Duodenal mucosa (tissue), 2 donors: ENCODE data around the gene HOOK2.

Source experiments
- H3K27ac ChIP-seq: one replicate; pipeline ENCODE4 v1.7.0; 2013; ENCODE audit warnings: low read depth, low read length
- H3K27me3 ChIP-seq, 2 donors: one replicate each; pipeline ENCODE4 v1.7.0; 2013; ENCODE audit warnings: low read length in 2 of 2, control low read depth in 1 of 2; ENCODE audit not compliant: insufficient read depth in 2 of 2, control insufficient read depth in 1 of 2
- H3K36me3 ChIP-seq, 2 donors: one replicate each; pipeline ENCODE4 v1.7.0; 2013; ENCODE audit warnings: low read length in 2 of 2, control low read depth in 1 of 2; ENCODE audit not compliant: insufficient read depth in 2 of 2, control insufficient read depth in 1 of 2
- H3K4me1 ChIP-seq, 2 donors: one replicate each; pipeline ENCODE4 v1.7.0; 2013; ENCODE audit warnings: low read length in 2 of 2, control low read depth in 1 of 2; ENCODE audit not compliant: insufficient read depth in 2 of 2, control insufficient read depth in 1 of 2
- H3K4me3 ChIP-seq, 2 donors: one replicate each; pipeline ENCODE4 v1.7.0; 2013; ENCODE audit warnings: low read length in 2 of 2, low read depth in 1 of 2
- H3K9ac ChIP-seq, 2 donors: one replicate each; pipeline ENCODE4 v1.7.0; 2013; ENCODE audit warnings: low read length in 2 of 2, low read depth in 1 of 2
- H3K9me3 ChIP-seq, 2 donors: one replicate each; pipeline ENCODE4 v1.7.0; 2013; ENCODE audit warnings: low read length in 2 of 2, control low read depth in 1 of 2; ENCODE audit not compliant: control insufficient read depth in 1 of 2

The HOOK2 gene

DNA sequence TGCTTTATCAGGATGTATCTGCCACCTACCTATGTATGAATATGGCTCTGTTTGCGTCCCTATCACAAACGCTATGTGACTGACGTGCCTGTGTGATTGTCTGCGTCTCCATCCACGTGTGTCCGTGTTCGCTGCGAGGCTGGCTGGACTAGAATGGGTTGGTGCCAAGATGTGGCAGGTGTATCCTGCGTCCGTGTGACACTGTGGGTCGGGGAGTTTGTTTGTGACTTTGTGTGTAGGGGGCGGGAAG lies 6.7 kb upstream of the HOOK2 start:
- peak overlapping the region; percentile 58 to 70 for H3K4me3 ChIP-seq
- no peaks in the 10 kb centered on the region for H3K27me3 ChIP-seq
- peak overlapping the region; percentile 90 for H3K27ac ChIP-seq
- no peaks in the 10 kb centered on the region for H3K36me3 ChIP-seq
- H3K9me3 ChIP-seq: no peaks in the 10 kb centered on the region
- H3K9ac ChIP-seq: peak overlapping the region; percentile 65 to 87
- H3K4me1 ChIP-seq: peaks cover 64 to 69% of the 10 kb centered on the region in 2 donors

DNA sequence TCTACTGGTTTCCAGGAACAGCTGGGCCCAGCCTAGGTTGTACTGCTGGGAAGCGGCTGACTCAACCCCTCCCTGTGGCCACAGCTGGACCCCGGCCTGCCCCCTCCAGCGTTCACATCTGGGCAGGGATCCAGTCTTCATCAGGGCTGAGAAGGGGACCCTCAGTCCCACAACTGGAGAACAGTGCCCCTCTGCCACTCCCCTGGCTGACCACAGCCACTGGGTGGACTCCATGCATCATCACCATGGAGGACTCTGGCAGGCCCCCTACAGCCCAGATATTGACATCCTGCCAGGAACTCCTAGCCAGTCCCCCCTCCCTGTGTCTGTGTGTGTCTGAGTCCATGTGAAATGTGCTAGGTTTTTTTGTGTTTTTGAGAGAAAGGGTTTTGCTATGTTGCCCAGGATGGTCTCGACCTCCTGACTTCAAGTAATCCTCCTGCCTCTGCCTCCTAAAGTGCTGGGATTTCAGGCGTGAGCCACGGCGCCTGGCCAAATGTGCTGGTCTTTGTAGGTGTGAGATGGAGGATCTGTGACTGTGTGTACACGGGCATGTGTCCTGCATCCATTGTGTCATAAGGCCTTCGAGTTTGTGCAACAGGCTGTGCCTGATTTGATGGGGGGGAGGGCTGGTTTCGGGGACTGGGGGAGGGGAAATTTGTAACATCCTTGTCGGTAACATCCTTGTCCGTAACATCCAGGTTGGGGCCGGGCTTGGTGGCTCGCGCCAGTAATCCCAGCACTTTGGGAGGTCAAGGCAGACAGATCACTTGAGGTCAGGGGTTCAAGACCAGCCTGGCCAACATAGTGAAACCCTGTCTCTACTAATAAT lies 4.0 kb upstream of the HOOK2 start:
- peak overlapping the region; percentile 88 for H3K27ac ChIP-seq
- peaks cover 44 to 45% of the 10 kb centered on the region in 2 donors for H3K4me1 ChIP-seq
- H3K9ac ChIP-seq: peak overlapping the region; percentile 82 to 85
- no peaks in the 10 kb centered on the region for H3K27me3 ChIP-seq
- H3K4me3 ChIP-seq: peak overlapping the region; percentile 76 to 84
- peaks cover 0 to under 1% of the 10 kb centered on the region in 2 donors for H3K36me3 ChIP-seq
- H3K9me3 ChIP-seq: no peaks in the 10 kb centered on the region

DNA sequence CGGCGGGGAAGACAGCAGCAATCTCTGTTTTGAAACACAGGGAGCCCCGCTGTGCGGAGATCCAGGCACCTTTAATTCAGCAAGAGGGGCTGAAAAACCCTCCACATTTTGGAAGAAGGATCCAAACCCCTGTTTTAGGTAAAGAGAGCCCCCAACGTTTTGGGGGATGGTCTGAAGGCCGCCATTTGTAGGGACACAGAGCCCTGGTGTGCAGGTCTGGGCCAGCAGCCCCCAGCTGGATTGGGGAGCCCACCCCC lies 3.5 kb upstream of the HOOK2 start:
- peak overlapping the region; percentile 76 to 84 for H3K4me3 ChIP-seq
- no peaks in the 10 kb centered on the region for H3K27me3 ChIP-seq
- peak overlapping the region; percentile 82 to 85 for H3K9ac ChIP-seq
- peaks cover 0 to 3% of the 10 kb centered on the region in 2 donors for H3K36me3 ChIP-seq
- H3K4me1 ChIP-seq: peaks cover 41 to 42% of the 10 kb centered on the region in 2 donors
- peak overlapping the region; percentile 88 for H3K27ac ChIP-seq
- no peaks in the 10 kb centered on the region for H3K9me3 ChIP-seq

DNA sequence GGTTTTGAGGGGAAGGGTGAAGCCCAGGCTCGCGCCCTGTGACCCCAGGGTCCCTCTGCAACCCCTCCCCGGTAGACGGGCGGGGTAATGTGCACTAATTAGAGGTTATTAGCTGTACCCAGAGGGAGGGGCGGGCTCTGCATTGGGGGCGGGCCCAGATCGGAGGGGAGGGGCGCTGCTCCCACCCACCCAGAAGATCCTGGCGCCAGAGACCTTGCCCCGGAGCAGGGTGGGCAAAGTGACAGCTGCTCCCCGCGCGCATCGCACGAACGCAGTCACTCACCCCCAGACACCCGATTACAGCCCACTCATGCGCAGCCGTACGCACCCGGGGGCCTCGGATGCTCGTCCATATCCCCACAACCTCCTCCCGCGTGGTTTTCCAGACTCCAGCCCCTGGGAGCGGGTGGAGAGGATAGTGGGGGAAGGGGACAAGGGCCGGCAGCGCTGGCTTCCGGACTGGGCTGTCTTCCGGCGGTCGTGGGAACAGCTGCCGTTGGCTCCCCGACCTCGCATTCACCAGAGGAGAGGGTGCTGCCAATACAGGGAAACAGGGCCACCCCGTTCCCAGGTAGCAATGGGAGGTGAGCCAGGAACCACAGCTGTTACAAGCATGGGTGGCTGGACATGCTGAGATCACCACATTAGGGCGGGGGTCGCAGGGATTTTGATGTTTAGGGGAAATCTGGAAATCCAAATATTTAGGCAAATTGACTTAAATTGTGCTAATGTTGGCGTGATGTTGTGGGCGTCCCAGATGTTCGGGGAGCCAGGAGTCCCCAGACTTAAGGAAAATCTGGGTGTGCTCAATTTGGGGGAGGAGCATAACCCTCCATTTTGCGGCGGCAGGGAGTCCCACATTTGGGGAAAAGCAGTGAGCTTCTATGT lies 2.9 kb upstream of the HOOK2 start:
- Histone ChIP-seq H3K27ac (peak overlapping the region; percentile 88), H3K27me3 (no peaks in the 10 kb centered on the region), H3K9me3 (no peaks in the 10 kb centered on the region), H3K36me3 (peaks cover 0 to 3% of the 10 kb centered on the region in 2 donors), H3K4me3 (peak overlapping the region; percentile 76 to 84), H3K9ac (peak overlapping the region; percentile 82 to 85), H3K4me1 (peaks cover 35 to 36% of the 10 kb centered on the region in 2 donors)

DNA sequence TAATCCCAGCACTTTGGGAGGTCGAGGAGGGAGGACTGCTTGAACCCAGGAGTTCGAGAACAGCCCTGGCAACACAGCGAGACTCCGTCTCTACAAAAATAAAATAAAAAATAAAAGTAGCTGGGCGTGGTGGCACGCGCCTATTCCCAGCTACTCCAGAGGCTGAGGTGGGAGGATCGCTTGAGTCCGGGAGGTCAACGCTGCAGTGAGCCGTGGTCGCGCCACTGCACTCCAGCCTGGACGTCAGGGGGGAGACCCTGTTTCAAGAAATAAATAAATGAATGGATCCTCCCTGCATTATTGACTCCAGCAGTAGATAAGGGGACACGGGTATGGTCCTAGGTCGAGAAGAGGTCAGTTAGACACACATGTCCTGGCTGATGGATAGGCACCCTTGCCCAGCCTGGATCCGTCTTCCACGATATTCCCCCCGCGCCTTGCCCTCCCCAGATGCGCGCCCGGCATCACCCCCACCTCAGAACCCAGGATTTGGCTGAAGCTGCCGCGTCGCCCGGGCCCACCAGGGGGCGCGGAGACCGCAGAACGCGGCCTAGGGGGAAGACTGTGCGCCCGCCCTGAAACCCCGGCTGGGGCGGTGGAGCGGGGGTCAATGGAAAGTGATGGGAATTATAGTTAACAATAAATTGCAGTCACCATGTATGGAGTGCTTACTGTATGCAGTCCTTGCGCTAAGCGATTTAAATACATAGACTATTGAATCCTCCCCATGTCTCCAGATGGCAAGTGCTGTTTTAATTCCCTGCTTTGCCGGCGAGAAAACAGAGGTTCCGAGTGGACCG lies 2.1 kb upstream of the HOOK2 start:
- Histone ChIP-seq H3K27me3 (no peaks in the 10 kb centered on the region), H3K9me3 (no peaks in the 10 kb centered on the region), H3K27ac (peak overlapping the region; percentile 88), H3K36me3 (peaks cover 0 to 3% of the 10 kb centered on the region in 2 donors), H3K4me3 (peak overlapping the region; percentile 76 to 84), H3K9ac (peak overlapping the region; percentile 82 to 85), H3K4me1 (peaks cover 29 to 30% of the 10 kb centered on the region in 2 donors)

DNA sequence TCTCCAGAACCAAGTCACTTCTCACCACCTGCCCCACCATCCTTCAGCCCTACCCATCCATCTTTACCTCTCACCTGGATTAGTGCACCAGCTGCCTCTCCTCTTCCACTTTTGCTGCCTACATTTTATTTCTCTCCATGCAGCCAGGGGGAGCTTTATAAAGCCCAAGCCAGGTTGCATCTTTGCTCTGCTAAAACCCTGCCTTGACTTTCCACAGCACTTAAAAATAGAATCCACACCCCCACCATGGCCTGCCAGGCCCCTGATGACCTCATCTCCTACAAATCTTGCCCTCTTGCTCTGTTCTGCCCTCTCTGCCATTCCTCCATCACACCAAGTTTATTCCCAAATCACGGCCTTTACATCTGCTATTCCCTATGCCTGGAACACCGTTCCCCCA lies 1.8 kb downstream of the HOOK2 start:
- H3K27me3 ChIP-seq: no peaks in the 10 kb centered on the region
- no peak overlapping the region for H3K4me3 ChIP-seq
- H3K36me3 ChIP-seq: peaks cover 4 to 10% of the 10 kb centered on the region in 2 donors
- H3K4me1 ChIP-seq: peaks cover 13 to 18% of the 10 kb centered on the region in 2 donors
- no peak overlapping the region for H3K9ac ChIP-seq
- H3K9me3 ChIP-seq: no peaks in the 10 kb centered on the region
- no peak overlapping the region for H3K27ac ChIP-seq

DNA sequence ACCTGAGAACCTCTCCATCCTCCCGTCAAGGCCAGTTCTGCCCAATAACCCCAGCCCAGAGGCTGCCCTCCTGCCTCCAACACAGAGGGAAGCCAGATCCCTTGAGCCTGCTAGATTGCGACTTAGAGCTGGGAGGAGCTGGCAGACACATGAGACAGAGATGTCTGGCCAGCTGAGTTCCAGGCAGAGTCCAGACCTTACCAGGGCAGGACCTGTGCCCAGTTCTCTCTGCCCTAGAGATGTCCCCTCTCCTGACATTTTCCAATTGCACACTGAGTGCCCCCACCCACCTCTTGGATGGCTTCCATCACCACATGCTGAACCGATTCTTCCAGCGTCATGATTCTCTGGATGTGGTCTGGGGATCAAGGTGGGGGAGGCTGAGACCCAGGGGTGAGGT lies 3.0 kb downstream of the HOOK2 start:
- no peaks in the 10 kb centered on the region for H3K27me3 ChIP-seq
- no peaks in the 10 kb centered on the region for H3K9me3 ChIP-seq
- H3K36me3 ChIP-seq: peaks cover 4 to 19% of the 10 kb centered on the region in 2 donors
- H3K4me3 ChIP-seq: no peak overlapping the region
- H3K9ac ChIP-seq: no peak overlapping the region
- peaks cover 11 to 14% of the 10 kb centered on the region in 2 donors for H3K4me1 ChIP-seq
- no peak overlapping the region for H3K27ac ChIP-seq

DNA sequence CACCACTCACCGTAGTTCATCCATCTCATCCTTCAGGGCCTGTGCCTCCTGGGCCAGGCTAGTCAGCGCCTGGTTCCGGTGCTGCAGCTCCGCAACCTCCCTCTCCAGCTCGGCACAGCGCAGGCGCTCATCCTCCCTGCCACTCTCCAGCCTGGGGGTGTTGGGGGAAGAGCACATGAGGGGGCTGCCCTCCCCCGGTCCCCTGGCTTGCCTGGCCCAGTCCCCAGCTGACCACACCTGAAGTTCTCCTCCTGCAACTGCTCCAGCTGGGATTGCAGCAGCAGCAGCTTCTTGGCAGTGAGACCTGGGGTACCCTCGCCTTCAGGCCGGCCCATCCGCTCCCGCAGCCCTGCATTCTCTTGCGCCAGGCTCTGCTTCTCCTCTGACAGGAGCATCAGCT lies 4.4 kb downstream of the HOOK2 start:
- Histone ChIP-seq H3K4me1 (peaks cover 11 to 12% of the 10 kb centered on the region in 2 donors), H3K9ac (no peak overlapping the region), H3K4me3 (no peak overlapping the region), H3K27me3 (no peaks in the 10 kb centered on the region), H3K9me3 (no peaks in the 10 kb centered on the region), H3K27ac (no peak overlapping the region), H3K36me3 (peaks cover 4 to 22% of the 10 kb centered on the region in 2 donors)

DNA sequence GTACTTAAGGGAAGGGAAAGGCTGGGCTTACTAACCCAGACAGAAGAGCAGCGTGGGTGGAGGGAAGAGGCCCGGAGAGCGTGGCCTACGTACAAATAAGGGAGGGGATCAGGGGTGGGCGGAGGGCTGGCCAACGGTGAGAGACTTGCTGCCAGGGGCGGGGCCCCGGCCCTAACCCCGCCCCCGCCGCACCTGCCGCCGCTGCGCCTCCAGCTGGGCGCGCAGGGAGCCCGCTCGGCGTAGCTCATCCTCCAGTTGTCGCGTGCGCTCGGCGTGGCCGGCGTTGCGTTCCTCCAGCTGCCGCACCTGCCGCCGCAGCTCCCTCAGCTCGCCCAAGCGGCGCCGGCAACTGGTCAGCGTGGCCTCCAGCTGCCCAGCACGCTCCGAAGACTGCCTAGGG lies 5.7 kb downstream of the HOOK2 start:
- peaks cover 7 to 15% of the 10 kb centered on the region in 2 donors for H3K4me1 ChIP-seq
- H3K9ac ChIP-seq: no peak overlapping the region
- H3K36me3 ChIP-seq: peaks cover 4 to 33% of the 10 kb centered on the region in 2 donors
- no peaks in the 10 kb centered on the region for H3K9me3 ChIP-seq
- no peak overlapping the region for H3K4me3 ChIP-seq
- no peaks in the 10 kb centered on the region for H3K27me3 ChIP-seq
- no peak overlapping the region for H3K27ac ChIP-seq

DNA sequence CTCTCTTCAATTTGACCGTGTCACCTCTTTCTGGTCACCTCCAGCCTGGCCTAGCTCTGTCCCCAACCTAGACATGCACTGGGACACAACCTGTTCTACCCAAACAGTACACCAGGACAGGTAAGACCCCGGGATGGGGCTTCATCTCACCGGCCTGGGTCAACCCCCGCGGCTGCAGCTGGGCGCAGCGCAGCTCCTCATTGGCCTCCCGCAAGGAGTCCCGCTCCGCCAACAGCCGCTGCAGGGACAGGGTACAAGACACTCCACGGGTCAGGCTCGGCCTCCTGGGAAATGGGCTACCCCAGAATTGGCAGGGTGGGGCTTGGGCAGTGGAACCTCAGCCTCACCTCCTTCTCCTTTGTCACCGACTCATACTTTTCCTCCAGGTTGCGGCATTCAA lies 7.7 kb downstream of the HOOK2 start:
- H3K4me1 ChIP-seq: peaks cover 4 to 9% of the 10 kb centered on the region in 2 donors
- no peak overlapping the region for H3K9ac ChIP-seq
- H3K4me3 ChIP-seq: no peak overlapping the region
- H3K27ac ChIP-seq: no peak overlapping the region
- H3K9me3 ChIP-seq: no peaks in the 10 kb centered on the region
- no peaks in the 10 kb centered on the region for H3K27me3 ChIP-seq
- H3K36me3 ChIP-seq: peaks cover 4 to 41% of the 10 kb centered on the region in 2 donors
